ENCODE measurements around the gene USP3.

The USP3 gene

DNA sequence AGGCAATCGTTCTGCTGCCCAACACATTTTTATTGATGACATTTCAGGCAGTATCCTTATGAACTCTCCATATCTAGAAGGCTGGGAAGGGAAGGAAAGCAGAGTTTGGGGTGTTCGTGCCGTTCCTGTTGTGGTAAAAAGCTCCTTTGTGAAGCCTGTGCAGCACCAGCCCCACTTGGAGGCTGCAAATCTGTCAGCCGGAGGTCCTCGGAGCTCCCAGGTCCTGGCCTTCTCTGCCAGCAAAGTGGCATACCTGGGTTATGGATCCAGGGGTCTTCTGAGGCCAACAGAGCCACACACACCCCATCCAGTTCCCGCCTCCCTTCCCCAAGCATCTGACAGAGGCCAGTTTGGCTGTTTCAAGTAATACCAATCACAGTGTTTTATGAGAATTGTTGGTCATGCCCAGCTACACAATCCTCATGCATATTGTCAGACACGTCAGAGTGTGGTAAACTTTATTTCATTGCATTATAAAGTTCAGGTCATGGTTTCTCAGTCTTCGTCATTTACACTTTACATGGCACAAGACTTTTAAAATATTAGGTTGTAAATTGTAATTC lies 15.9 kb upstream of the USP3 start:
- ATAC-seq, result no peak
- TF ChIP-seq ZNF8 (CRISPR knock-in tag; IDR thresholded peaks at IDR 0.05) (no peak), GLIS3 (CRISPR knock-in tag; IDR thresholded peaks at IDR 0.05) (no peak), CSDC2 (CRISPR knock-in tag; IDR thresholded peaks at IDR 0.05) (no peak), PPARA (CRISPR knock-in tag; IDR thresholded peaks at IDR 0.05; ENCODE audit: borderline replicate concordance) (no peak), TOX (CRISPR knock-in tag; IDR thresholded peaks at IDR 0.05; ENCODE audit: borderline replicate concordance) (no peak), ESRRG (CRISPR knock-in tag; IDR thresholded peaks at IDR 0.05) (no peak), TCF4 (CRISPR knock-in tag; IDR thresholded peaks at IDR 0.05; ENCODE audit: borderline replicate concordance) (no peak), TSHZ2 (CRISPR knock-in tag; IDR thresholded peaks at IDR 0.05) (no peak)
- TF ChIP-seq, protein P1, sequence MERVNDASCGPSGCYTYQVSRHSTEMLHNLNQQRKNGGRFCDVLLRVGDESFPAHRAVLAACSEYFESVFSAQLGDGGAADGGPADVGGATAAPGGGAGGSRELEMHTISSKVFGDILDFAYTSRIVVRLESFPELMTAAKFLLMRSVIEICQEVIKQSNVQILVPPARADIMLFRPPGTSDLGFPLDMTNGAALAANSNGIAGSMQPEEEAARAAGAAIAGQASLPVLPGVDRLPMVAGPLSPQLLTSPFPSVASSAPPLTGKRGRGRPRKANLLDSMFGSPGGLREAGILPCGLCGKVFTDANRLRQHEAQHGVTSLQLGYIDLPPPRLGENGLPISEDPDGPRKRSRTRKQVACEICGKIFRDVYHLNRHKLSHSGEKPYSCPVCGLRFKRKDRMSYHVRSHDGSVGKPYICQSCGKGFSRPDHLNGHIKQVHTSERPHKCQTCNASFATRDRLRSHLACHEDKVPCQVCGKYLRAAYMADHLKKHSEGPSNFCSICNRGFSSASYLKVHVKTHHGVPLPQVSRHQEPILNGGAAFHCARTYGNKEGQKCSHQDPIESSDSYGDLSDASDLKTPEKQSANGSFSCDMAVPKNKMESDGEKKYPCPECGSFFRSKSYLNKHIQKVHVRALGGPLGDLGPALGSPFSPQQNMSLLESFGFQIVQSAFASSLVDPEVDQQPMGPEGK (CRISPR knock-in tag; IDR thresholded peaks at IDR 0.05; ENCODE audit: borderline replicate concordance), result no peak

DNA sequence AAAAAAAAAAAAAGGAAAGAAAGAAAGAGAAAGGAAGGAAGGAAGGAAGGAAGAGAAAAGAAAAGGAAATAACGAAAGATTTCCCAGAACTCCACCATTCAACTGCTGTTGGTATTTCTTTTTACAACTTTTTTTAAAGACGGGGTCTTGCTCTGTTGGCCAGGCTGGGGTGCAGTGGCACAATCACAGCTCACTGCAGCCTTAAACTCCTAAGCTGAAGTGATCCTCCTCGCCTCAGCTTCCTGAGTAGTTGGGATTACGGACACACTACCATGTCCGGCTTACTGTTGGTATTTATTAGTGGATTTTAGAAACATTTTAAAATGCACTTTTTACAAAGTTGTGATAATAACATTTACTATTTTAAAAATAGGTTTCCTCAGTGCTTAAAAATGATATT lies 15.0 kb upstream of the USP3 start:
- ATAC-seq, result no peak
- TF ChIP-seq ISL1 (CRISPR knock-in tag; IDR thresholded peaks at IDR 0.05), result no peak

DNA sequence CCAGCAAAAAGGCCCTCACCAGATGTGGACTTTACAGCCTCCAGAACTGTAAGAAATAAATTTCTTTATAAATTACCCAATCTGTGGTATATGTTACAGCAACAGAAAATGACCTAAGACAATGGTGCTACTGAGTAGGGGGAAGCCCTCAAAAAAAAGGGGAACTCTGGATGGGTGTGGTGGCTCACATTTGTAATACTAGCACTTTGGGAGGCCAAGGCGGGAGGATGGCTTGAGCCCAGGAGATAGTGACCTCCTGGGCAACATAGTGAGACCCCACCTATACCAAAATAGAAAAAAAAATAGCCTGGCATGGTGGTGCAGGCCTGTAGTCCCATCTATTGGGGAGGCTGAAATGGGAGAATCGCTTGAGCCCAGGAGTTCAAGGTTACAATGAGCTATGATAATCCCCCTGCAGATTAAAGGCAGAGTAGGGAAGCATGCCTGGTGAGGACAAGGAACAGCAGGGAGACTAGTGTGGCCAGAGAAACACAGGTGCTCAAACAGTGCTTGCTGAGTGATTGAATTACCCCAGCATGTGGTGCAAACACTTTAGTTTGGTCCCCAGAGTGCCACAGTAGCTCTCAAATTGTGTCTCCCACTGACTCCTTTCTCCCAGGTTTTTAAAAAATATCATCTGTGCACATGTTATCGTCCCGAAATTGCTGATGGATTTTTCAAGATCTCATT lies 13.9 kb upstream of the USP3 start:
- no peak for TF ChIP-seq ZNF70 (CRISPR knock-in tag; IDR thresholded peaks at IDR 0.05)
- no peak for TF ChIP-seq POU6F1 (CRISPR knock-in tag; IDR thresholded peaks at IDR 0.05; ENCODE audit: borderline replicate concordance, low read depth)
- TF ChIP-seq CREB5 (CRISPR knock-in tag; IDR thresholded peaks at IDR 0.05; ENCODE audit: low read depth), result no peak
- no peak for TF ChIP-seq ZC3H10 (CRISPR knock-in tag; IDR thresholded peaks at IDR 0.05)
- no peak for TF ChIP-seq SNAI2 (CRISPR knock-in tag; IDR thresholded peaks at IDR 0.05)
- no peak for TF ChIP-seq ZFP30 (CRISPR knock-in tag; IDR thresholded peaks at IDR 0.05)
- TF ChIP-seq GLIS3 (CRISPR knock-in tag; IDR thresholded peaks at IDR 0.05), result no peak
- TF ChIP-seq ARNTL (CRISPR knock-in tag; IDR thresholded peaks at IDR 0.05; ENCODE audit: borderline replicate concordance, low read depth), result no peak
- TF ChIP-seq TSHZ2 (CRISPR knock-in tag; IDR thresholded peaks at IDR 0.05), result no peak
- no peak for TF ChIP-seq TOX (CRISPR knock-in tag; IDR thresholded peaks at IDR 0.05; ENCODE audit: borderline replicate concordance)
- TF ChIP-seq BACH2 (CRISPR knock-in tag; IDR thresholded peaks at IDR 0.05; ENCODE audit: borderline replicate concordance), result no peak
- TF ChIP-seq OSR1 (CRISPR knock-in tag; IDR thresholded peaks at IDR 0.05), result no peak
- TF ChIP-seq, protein P1 (CRISPR knock-in tag; IDR thresholded peaks at IDR 0.05; ENCODE audit: borderline replicate concordance), result no peak
- TF ChIP-seq CSDC2 (CRISPR knock-in tag; IDR thresholded peaks at IDR 0.05), result no peak
- TF ChIP-seq TCF4 (CRISPR knock-in tag; IDR thresholded peaks at IDR 0.05; ENCODE audit: borderline replicate concordance), result no peak
- TF ChIP-seq RARB (CRISPR knock-in tag; IDR thresholded peaks at IDR 0.05), result no peak
- TF ChIP-seq ZNF8 (CRISPR knock-in tag; IDR thresholded peaks at IDR 0.05), result no peak
- no peak for TF ChIP-seq PPARA (CRISPR knock-in tag; IDR thresholded peaks at IDR 0.05; ENCODE audit: borderline replicate concordance)
- TF ChIP-seq, protein P2, sequence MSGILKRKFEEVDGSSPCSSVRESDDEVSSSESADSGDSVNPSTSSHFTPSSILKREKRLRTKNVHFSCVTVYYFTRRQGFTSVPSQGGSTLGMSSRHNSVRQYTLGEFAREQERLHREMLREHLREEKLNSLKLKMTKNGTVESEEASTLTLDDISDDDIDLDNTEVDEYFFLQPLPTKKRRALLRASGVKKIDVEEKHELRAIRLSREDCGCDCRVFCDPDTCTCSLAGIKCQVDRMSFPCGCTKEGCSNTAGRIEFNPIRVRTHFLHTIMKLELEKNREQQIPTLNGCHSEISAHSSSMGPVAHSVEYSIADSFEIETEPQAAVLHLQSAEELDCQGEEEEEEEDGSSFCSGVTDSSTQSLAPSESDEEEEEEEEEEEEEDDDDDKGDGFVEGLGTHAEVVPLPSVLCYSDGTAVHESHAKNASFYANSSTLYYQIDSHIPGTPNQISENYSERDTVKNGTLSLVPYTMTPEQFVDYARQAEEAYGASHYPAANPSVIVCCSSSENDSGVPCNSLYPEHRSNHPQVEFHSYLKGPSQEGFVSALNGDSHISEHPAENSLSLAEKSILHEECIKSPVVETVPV (CRISPR knock-in tag; IDR thresholded peaks at IDR 0.05), result no peak
- TF ChIP-seq ZFP3 (CRISPR knock-in tag; IDR thresholded peaks at IDR 0.05), result no peak
- ATAC-seq, result no peak

All from SK-N-SH treated with all-trans-retinoic acid at 6 μM for 48 hours (cell line).